HS-27A (cell line): ENCODE results near the gene HPS4.
A peak's percentile ranks its signal among the peaks of the same experiment; 100 is the strongest.
"Not testable (repeated sequence)": the region's sequence is repeated elsewhere in the genome, so short reads cannot be mapped to it uniquely, and the experiment has no call there.

Source experiments
- DNase-seq: peaks from one replicate; pipeline ENCODE4 v3.0.0-alpha.2; 2012; ENCODE audit warnings: low read depth, missing footprints

The HPS4 gene

DNA sequence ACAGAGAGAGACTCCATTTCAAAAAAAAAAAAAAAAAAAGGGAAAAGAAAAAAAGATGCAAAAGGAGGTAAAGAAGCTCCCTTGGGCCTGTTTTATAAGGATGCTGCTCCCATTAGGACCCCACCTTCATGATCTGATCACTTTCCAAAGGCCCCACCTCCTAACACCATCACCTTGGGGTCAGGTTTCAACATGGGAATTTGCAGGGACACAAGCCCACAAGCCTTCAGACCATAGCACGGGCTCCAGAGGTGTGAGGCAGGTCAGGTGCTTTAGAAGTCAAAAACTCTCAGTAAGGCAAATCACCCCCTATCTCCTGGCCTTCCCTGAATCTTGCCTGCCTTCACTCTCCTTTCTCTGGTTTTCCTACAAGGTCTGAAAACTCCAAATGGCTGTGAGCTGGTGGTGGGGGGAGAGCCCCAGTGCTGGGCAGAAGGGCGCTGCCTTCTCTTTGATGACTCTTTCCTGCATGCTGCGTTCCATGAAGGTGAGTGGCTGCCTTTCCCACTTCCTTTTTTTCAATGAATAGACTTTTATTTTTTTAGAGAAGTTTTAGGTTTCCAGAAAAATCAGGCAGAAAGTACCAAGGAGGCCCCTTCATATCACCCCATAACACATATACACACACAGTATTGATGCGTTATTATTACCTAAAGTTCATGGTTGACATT is 41.4 kb downstream of the HPS4 start:
- DNase-seq, result no peak

DNA sequence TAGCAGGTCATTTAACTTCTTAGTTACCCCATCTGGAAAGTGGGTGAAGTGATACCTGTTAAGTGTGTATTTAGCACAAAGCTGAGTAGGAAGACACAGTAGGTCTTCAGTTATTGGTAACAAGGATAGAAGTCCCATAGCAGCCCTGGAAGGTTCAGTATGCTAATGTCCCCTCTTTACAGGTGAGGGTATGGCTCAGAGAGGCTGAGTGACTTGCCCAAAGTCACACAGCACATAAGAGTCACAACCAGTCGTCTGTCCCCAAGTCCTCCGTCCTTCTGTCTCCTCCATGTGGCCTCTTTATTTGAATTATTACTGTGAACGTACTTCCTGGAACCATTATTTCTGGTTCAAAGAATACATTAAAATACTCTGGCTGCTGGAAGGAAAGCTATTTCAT is 44.0 kb downstream of the HPS4 start:
- DNase-seq, result no peak

DNA sequence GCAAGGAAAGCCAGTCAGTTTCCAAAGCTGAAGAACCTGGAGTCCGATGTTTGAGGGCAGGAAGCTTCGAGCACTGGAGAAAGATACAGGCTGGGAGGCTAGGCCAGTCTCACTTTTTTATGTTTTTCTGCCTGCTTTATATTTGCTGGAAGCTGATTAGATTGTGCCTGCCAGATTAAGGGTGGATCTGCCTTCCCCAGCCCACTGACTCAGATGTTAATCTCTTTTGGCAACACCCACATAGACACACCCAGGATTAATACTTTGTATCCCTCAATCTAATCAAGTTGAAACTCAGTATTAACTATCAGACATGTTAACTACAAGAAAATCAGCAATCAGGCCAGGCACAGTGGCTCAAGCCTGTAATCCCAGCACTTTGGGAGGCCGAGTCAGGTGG is 44.8 kb downstream of the HPS4 start:
- not testable (repeated sequence) for DNase-seq

DNA sequence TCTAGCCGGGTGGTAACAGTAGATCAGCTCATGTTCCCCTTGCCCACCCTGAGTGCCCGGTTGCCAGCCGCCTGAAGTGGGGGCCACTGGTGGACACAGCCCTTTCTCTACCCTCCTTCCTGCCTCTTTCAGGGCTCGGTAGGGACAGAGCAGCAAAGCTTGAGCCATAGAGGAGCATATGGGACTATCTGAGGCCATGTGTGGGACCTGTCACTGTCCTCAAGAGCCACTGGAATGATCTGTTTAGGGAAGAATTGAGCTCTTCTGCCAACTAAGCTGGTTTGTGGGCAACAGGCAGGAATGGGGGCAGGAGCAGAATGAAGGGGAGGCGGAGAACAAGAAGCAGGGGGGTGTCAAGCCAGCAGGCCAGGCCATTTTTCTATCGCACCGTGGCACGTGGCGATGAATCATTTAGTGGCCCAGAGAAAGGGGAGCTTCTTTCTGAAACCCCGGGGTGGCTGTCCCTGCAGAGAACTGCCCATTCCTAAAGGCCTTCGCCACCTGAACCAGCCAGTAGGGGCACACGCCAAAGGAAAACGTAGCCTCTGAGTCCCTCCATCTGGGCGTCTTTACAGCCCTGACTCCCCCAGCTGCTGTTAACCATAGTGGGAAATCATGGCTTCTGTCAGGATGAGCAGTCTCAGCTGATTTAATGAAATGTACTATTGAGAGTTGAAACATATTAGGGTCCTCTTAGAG is 45.7 kb downstream of the HPS4 start:
- DNase-seq, result no peak

DNA sequence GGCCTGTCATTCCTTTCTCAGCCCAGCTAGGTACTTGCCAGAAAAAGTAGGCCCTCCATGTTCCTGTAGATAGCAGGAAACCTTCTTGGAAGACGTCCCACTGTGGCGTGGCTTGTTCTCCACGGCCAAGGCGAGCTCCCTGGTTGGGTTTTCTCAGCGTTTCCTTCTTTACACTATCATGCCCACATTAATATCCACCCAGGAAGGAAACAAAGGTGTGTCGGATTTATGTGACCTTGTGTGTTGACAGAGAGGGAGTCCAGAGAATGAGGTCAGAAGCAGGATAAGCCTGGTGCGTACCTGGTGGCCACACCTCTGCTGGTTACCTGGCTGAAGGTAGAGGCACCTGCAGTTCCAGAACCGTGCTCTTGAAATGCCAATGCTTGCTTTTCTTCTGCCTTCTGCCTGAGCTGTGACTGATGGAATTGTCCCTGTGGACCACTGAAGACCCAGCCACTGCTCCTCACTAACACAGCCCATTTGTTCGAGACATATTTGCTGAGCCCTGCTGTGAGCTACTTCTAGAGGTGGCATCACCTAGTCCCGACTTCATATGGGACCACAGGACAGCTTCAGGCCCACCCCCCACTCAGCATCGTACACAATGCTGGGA is 46.6 kb downstream of the HPS4 start:
- no peak for DNase-seq

DNA sequence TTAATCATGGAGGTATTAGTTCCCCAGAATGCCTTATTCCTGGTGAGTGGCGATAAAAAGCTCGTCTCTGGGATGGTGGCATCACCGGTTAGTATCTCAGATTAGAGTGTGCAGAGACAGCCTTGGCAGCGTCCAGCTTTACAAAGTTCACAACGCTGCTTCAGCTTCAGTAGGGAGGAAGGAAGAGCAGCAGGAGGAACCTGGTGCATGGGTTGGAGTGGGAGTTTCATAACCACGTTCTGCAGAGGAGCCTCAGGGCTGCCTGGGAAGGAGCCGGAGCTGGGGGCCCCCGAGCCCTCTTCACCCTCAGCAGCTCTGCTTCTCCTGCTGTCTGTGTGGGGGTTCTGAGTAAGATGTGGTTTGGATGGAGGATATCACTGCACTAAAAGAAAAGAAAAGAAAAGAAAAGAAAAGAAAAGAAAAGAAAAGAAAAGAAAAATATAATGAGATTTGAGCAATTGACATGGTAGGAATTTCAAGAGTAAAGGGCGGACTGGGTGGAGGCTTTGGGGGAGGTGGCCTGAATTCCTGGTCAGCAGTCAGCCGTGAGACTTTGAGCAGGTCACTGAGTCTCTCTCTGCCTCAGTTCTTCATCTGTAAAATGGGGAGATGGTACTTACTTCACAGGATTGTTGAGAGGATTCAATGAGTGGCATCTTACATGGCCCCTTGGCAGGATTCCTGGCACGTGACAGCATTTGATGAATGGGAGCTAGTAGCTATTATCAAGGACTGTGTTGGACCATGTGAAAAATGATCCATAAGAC is 48.1 kb downstream of the HPS4 start:
- DNase-seq, result no peak

DNA sequence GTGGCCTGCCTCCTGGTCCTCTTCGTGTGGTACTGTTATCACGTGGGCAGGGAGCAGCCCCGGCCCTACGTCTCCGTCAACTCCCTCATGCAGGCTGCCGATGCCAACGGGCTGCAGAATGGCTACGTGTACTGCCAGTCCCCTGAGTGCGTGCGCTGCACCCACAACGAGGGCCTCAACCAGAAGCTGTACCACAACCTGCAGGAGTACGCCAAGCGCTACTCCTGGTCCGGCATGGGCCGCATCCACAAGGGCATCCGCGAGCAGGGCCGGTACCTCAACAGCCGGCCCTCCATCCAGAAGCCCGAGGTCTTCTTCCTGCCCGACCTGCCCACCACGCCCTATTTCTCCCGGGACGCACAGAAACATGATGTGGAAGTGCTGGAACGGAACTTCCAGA is 49.8 kb downstream of the HPS4 start:
- no peak for DNase-seq

DNA sequence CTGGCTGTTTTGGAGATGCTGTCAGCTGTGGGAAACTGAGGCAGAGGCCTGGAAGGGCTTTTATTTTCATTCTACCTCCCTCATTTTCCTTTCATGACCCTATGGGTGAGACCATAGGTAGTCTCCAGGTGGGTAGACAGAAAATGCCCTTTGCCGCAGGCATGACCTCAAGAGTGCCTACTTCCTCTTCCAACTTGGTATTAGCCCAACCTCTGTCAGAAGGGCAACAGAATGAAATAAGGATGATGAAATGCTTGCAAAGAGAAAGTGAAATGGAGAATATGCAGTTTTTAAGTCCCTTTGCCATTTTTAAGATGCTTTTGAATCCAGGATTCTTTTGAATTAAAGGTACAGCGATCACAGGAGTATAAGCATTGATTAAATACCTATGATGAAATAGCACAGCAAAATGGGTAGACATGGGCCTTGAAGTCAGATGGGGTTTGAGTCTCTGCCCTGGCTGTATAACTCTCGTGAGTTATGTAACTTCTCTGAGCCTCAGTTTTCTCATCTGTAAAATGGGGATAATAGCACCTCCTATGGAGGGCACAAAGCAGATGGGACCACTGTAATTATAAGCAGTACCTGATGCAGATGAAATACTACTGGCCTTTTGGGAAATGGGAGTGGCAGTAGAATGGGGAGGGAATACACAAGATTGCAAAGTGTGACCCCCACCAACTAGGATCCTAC is 50.8 kb downstream of the HPS4 start:
- DNase-seq, result no peak

DNA sequence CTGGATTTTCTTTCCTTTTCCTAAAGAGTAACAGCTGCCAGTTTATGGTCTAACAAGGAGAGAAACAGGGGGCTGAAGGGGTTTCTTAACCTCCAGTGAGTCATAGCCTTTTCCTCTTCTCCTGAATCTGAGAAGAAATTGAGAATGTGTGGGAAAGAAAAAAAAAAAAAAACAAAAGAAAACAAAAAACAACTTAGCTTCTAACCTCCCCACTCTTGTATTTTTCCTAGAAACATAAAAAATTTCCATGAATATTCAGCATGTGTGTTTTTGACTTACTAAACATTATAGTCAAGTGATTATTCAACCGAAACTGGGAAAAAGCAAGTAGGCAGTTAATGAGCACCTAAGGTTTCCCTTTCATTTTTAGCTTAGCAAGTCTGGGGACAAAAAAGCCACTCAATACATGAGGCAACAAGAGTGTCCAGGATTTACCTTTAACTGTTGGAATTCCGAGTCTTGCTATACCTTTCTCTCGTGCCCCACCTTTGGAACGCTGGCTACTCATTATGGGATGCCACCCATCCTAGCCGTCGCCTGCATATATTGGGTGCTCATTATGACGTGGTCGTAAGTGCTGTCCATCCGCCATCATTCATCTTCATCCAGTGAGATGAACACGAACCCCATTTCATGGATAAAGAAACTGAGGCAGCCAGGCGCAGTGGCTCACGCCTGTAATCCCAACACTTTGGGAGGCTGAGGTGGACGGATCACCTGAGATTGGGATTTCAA is 52.2 kb downstream of the HPS4 start:
- DNase-seq, result no peak

DNA sequence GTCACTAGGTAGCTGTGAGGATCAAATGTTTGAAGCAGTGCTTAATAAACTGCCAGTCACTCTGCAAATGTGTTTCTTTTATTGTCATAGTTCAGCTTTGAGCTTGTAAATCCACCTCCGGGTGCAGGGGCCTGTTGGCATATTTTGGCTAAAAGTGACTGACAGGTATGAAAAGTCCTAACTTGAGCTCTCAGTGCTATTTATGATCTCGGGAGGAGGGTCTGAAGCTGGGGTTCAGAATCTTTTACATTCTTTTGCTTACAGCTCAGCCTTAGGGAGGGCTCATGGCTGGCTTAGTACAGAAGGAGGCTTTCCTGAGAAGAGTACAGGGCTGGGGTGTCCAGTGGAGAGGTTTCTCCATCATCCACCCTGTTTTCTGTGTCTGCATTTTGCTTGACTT is 53.0 kb downstream of the HPS4 start:
- no peak for DNase-seq

DNA sequence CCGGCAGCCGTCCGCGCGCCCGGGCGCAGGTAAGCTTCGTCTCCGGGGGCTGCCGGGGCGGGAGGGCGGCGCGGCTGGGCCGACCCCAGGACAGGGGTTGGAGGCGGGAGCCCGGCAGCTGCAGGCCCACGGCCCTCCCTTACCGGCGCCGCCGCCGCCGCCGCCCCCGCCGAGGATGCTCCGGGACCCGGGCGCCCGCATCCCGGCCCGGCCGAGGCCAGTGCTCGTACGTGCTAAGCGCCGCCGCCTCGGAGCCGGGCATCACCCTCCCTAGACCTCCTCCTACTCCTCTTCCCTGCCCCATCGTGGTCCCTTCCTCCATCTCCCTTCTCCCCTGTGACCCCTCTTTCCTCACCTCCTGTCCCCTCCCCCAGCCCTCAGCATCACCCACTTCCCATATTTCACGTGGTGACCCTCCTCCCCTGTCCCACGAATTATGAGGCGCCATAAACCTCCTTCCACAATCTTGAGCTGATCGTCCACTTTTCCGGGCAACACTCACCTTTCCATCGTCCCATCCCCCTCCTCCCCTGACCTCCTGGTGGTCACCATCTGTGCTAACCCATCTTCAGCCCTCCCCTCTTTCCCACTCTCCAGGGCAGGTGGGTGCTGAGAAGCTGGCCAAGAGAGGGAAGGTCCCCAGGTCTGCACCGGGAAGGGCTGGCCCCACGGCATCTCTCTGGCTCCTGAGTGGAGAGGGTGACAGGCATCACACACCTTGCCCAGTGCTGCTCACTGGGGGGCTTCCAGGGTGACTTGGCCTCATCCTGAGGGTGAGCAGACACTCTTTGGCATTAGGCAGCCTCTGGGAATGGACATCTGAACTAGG is 53.9 kb downstream of the HPS4 start:
- no peak for DNase-seq

DNA sequence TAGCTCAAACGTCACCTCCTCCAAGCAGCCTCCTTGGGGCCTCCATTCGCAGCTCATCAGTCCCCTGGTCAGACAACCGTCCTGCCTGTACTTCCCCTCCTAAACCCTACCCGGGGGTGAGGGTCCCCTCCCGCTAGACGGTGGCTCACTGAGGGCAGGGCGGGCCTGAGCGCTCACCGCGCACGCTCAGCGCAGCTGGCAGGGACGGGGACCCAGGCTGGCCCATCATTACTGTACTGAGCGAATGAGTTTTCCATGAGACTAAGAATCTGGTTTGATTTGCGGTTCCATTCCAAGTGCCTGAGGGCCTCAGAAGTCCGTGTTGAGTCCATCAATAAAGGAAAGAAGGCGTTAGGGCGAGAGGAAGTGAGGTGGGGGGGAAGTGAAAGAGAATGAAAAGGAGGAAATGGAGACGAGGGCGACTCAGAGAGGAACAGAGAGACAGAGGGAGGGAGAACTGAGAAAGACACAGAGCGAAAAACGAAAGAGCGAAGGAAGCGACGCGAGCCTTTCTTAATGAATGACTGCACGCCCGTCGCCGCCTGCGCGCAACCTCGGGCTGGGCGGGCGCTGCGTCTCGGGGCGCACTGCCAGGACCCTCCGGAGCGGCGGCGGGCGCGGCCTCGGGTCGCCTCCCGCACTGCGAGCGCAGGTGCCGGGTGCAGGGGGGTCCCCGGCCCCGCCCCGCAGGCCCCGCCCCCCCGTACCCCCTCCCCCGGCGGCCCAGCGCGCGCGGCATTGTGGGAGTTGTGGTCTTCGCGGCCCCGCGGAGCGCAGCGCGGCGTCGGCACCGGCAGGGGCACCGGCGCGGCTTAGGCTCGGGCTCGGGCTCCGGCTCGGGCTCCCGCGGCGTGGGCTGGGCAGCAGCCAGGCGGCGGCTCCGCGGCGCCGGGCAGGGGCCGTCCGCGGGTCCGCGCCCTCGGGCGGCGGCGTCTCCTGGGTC is 54.8 kb downstream of the HPS4 start, which contains the start of gene ASPHD2:
Gene ASPHD2 (plus strand): TSS at position 746 of the 943 bp plus-strand sequence. CDS start 4,356 bp downstream, outside the sequence.
- no peak for DNase-seq

DNA sequence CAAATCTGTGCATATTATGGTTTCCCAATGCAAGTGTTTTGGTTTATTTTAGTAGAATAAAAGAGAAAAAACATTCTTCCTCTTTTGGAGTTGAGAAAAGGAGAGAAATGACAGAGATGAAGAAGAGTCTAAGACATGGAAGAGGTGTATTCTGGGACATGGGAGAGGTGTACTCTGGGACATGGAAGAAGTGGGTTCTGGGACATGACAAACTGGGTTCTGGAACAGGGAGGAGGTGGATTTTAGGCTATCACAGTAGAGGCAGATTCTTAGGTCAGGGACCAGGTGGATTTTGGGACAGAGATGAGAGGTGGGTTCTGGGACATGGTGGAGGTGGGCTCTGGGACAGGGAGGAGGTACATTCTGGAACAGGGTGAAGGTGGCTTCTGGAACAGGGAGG is 56.7 kb downstream of the HPS4 start:
- DNase-seq, result no peak

DNA sequence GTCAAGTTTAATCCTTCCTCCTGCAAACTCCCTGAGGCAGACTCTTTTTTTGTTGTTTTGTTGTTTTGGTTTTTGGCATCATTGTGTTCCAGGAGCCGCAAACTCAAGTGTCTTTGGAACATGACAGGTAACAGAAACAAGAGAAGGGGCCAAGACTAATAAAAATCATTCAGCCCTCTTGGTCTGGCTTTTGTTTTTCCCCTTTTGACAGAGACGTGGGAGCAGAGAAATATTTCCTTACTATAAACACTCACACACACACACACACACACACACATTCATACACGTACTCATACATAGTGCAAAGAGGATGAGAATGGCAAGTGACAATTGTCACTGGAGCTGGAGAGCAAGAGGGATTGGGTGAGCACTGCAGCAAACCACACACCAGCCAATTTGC is 65.0 kb downstream of the HPS4 start:
- no peak for DNase-seq

DNA sequence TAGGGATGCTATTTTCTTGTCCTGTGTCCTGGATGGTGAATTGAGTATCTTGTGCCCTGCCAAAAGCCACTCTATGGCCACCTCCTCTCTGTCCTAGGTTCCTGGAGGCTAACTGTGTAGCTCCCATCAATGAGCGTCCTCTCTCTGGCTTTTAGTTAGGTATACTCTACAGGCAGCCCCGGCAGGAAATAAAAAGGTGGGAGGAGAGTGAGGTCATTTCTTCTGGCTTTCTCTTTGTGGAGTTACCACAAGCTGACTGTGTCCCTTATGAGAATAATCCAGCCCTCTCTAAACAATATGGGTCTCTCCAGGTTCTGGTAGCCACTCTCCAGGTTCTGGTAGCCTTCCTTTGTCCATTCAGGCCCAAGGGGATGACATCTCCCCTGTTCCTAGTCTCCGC is 66.2 kb downstream of the HPS4 start:
- no peak for DNase-seq

DNA sequence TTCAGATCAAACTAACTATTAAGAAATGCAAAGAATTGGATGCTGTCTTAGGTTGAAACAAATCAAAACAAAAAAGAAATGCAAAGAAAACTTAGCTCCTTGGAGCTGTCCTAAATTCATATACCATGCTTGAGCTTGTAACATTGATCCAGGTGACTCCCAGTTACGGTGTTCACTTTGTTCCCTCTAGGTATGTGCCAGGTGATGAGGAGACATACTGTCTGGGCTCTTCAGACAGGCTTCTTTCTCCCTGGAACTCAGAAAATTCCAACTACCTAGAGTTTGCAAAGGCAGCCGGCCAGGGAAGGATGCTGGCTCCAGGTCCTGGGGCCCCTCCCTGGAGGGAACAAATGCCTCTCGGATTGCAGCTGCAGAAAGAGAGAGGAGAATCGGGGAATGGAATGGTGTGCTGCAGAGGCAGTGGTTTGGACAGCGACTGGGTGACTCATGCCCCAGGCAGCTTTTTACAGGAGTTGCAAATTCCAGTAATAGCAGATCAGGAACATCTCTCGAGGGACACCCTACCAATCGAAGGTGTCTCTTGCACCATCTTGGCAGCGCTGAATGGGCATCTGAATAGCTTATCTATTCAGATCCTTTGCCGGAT is 66.8 kb downstream of the HPS4 start:
- DNase-seq, result peak; percentile 45

DNA sequence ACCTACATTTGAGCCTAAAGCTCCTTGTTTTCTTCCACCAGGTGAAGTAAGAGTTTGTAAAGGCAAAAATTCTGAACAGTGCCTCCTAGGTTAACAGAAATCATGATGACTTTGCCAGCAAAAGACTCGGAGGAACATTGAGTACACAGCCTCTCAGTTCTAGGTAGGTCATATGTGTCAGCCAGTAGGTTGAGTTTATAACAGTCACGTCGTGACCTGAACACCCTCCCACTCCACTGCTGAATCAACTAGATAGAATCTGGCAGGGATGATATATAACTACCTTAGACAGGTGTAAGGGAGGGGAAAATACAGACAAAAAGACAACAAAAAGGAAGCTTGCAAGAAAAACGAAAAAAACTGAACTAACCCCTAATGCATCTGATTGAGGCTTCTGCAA is 67.3 kb downstream of the HPS4 start:
- no peak for DNase-seq

DNA sequence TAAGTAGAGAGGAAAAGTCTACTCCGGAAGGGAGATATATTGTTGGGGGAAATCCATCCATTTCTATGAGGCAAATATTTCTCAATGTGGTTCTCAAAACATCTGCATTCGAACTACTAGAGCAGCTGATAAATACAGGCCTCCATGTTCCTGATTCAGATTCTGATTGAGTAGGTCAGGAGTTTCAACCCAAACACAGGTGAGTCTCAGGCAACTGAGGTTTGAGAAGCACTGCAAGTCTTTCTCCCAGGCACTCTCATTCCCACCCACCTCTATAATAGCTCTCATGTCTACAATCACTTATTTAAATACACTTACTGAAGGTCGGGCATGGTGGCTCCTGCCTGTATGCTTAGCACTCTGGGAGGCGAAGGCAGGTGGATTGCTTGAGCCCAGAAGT is 69.2 kb downstream of the HPS4 start:
- no peak for DNase-seq

DNA sequence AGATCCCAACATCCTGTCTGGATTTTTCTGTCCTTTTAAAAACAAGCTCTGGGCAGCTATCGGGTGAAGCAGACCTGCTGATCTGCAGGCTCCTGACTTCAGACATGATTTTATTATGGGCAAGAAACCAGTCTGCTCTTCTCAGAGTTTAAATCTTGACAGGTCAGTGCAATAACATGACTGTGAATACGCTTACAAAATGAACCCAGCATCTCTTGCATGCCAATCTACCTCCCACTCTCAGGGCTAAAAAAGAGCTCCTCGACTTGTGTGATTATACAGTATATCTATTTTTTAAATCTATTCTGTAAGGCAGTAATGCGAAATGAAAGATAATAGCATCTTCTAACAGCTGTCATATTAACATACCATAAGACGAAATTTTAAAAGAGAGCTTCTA is 73.2 kb downstream of the HPS4 start:
- DNase-seq, result no peak
